ENCODE results near the gene ADAD1.
"Not testable (repeated sequence)": the region's sequence is repeated elsewhere in the genome, so short reads cannot be mapped to it uniquely, and the experiment has no call there.

ADAD1 gene

GRCh38 chr4:122378711-122379110 is at the start of gene ADAD1:
ADAD1 (plus strand) TSS chr4:122379011; CDS start chr4:122380070, 1,059 bp downstream.
- no peak for DNase-seq (ENCODE audit: low read depth in 2 of 2)

- no peak for DNase-seq (ENCODE audit: low read depth in 2 of 2)
These were observed 48.8 kb upstream of the ADAD1 start for GRCh38 chr4:122329876-122330565.

GRCh38 chr4:122331195-122331594 is 47.6 kb upstream of the ADAD1 start:
- no peak for DNase-seq (ENCODE audit: low read depth in 2 of 2)

- no peak for DNase-seq (ENCODE audit: low read depth in 2 of 2)
These were observed 44.0 kb upstream of the ADAD1 start for GRCh38 chr4:122334828-122335227.

DNA sequence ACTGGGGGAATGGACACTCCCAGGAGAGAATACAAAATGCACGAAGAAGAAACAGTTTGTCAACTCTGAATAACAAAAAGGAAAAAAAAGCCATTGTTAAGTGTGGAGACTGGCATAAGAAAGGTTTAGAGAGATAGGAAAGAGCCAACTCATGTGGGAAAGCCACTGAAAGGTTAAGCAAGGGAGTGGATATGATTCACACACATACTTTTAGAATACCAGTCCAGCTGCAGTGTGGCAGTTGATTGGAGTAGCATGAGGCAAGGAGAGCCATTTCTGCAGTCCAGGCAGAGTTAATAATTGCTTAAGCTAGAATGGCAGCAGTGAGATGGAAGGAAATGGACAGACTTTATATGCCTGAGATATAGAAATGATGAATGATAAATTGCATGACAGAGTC is 36.9 kb upstream of the ADAD1 start:
- DNase-seq (ENCODE audit: low read depth in 2 of 2), result no peak

DNA sequence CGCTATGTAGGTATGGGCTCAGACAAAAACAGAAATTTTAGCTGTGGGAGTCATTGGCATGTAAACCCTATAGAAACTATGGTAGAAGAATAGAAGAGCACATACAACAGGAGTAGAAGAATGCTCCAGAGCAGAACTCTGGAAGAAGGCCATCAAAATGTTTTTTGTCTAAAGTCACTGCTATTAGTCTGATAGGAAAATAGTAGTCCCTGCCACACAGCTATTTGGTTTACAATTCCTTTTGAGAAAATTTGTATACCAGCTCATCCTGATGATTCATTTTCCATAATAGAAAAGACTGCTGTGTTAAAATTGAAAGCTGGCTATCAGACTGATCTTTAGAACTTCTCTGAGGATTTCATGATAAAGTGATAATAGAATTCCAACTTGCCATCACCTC is 32.8 kb upstream of the ADAD1 start:
- no peak for DNase-seq (ENCODE audit: low read depth in 2 of 2)

DNA sequence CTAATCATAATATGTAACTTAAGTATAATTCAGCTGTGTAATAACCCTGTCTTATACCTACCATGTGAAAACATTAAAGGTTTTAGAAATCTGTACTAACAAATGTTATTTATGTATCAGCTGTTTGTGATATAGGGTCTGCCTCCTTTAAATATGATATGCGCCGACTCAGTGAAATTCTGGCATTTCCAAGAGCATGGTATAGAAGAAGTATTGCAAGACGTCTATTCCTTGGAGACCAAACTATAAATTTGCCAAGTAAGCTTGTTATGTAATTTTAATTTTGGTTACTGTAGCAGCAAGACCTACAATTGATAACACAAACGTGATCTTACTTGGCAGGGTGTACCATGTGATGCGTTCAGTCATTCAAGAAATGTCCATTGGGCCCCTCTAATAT is 32.3 kb upstream of the ADAD1 start:
- no peak for DNase-seq (ENCODE audit: low read depth in 2 of 2)

DNA sequence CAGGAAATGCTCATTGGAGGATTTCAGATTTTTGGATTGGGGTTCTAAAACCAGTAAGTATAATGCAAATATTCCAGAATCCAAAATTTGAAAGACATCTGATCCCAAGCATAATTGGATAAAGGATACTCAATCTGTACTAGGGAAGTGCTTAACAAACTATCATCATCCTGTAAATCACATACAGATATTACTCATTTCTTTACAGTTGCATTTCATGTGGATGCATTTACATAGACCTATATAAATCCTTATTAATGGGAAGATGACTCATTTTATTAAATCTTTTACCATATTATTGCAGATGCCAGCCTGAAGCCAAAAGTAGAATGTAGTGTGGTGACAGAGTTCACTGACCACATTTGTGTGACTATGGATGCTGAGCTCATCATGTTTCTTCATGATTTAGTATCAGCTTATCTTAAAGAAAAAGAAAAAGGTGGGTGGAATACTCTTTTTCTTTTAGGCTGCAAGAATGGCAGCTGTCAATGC is 22.4 kb upstream of the ADAD1 start:
- no peak for DNase-seq (ENCODE audit: low read depth in 2 of 2)

- no peak for DNase-seq (ENCODE audit: low read depth in 2 of 2)
These were observed 18.1 kb upstream of the ADAD1 start for GRCh38 chr4:122360754-122361153.

- no peak for DNase-seq (ENCODE audit: low read depth in 2 of 2)
These were observed 14.0 kb upstream of the ADAD1 start for GRCh38 chr4:122364700-122365404.

DNA sequence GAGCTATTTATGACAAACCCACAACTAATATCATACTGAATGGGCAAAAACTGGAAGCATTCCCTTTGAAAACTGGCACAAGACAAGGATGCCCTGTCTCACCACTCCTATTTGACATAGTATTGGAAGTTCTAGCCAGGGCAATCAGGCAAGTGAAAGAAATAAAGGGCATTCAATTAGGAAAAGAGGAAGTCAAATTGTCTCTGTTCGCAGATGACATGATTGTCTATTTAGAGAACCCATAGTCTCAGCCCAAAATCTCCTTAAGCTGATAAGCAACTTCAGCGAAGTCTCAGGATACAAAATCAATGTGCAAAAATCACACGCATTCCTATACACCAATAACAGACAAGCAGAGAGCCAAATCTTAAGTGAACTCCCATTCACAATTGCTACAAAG is 10.0 kb upstream of the ADAD1 start:
- DNase-seq (ENCODE audit: low read depth in 2 of 2), result not testable (repeated sequence)

- no peak for DNase-seq (ENCODE audit: low read depth in 2 of 2)
These were observed 1.5 kb upstream of the ADAD1 start for GRCh38 chr4:122377352-122377751.

DNA sequence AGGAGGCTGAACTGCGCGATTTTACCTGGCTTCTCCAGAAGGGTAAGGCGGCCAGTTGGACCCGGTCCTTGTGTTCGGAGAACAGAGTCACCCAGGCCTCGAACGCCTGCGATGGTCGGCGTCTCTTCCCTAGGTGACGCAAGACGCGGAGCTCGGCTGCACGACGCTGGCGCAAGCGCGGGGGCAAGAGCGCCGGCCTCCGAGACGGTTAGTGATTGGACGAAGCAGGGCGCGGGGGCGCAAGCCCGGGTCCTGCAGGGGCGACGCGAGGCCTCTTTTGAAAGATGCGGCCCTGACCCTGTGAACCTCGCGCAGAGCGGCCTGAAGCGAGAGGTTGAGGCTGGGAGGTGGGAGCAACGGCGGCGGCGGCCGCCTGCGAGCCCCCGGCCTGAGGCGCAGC is 428 bp downstream of the ADAD1 start:
- no peak for DNase-seq (ENCODE audit: low read depth in 2 of 2)

DNA sequence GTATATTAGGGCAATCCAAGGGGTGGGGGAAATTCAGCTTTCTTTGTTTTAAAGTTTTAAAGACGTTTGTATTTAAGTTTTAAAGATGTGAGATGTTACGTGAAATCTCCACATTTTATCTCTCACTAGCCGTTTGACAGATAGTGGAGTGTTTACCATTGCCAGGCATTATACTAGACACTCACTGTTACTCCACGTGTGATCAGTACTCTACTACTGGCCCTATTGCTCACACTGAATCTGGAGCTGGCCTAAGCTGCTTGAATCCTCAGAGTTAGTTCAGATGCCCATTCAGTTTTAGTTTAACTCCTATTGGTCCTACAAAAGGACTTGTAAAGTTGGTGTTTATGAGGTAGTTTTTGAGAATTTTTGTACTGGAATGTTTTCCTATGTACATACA is 4.5 kb downstream of the ADAD1 start:
- DNase-seq (ENCODE audit: low read depth in 2 of 2), result no peak

DNA sequence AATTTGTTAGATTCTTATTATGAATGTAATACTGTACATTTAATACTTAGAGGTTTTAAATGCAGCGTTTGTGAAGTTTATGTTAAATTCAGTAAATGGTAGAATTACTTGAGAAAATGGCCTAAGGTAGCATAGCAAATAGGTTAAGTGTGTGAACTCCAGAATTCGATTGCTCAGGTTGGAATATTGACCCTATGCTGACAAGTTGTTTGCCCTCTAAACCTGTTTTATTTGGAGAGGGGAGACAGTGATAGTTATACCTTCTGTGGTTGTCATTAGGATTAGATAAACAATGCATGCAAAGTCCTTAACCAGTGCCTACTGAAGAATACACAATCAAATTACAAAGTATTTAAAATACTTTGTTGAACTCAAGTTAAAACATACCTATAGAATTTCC is 5.4 kb downstream of the ADAD1 start:
- DNase-seq (ENCODE audit: low read depth in 2 of 2), result no peak

DNA sequence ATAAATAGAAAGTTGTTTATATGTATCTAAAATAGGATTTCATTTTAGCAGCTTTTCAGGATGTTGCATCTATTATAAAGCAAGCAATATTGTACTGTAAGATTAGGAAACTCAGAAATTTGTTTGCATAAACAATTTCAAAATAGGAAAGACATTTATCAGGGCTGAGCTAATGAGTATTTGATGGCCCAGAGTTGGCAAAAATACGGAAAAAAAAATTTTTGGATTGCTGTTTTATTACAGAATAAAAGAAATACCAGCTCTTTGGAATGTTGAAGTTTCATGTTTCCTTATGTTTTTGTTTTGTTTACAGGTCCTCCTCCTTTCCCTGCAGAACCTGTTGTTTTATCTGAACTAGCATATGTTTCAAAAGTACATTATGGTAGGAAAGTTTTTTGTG is 14.5 kb downstream of the ADAD1 start:
- no peak for DNase-seq (ENCODE audit: low read depth in 2 of 2)

DNA sequence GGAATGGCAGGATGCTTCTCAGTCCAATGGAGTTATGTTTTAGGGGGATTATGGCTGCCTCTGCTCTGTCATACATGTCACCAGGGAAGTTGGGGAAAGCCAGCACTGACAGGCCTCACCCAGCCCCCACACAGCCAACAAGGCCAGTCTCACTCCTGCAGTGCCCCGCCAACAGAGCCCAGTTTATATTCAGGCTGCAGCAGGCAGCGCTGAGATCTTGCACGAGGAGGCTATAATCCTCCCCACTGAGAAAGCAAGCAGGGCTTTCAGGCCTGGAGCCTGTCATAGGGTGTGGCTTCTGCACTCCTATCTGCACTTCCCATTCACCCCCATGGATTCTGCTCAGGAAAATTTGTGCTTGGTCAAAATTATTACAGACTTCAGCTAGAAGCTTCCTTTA is 25.1 kb downstream of the ADAD1 start:
- DNase-seq (ENCODE audit: low read depth in 2 of 2), result no peak

DNA sequence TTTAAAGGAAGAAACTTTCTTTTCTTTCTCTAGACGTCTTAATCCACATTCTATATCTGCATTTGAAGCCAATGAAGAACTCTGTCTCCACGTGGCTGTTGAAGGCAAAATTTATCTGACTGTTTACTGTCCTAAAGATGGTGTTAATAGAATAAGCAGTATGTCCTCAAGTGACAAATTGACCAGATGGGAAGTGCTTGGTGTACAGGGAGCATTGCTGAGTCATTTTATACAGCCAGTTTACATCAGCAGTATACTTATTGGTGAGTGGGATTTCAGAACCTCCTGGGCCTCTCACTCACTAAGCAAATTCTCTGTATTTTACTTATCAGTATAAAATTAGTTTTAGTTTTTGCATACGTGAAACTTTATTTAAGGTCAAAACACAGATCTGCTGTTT is 33.7 kb downstream of the ADAD1 start:
- no peak for DNase-seq (ENCODE audit: low read depth in 2 of 2)

- DNase-seq (ENCODE audit: low read depth in 2 of 2), result no peak
These were observed 44.4 kb downstream of the ADAD1 start for GRCh38 chr4:122423246-122423645.

DNA sequence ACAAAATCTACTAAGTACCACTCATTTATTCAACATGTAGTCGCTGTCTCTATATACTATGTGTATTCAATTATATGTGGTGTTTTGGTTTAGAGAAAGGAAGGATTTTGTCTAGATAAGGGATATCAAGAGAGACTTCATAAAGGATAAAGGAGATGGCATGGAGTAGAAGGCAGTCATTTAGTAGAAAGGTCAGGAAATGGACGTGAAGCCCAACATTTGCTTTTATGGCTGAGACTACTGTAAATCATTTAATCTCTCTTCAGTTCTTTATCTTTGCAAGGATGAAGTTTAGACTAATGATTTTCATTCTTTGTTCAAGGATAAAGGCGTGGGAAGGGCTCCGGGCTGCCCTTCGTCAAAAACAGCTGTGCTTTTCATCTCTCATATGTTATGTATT is 52.5 kb downstream of the ADAD1 start:
- DNase-seq (ENCODE audit: low read depth in 2 of 2), result no peak

DNA sequence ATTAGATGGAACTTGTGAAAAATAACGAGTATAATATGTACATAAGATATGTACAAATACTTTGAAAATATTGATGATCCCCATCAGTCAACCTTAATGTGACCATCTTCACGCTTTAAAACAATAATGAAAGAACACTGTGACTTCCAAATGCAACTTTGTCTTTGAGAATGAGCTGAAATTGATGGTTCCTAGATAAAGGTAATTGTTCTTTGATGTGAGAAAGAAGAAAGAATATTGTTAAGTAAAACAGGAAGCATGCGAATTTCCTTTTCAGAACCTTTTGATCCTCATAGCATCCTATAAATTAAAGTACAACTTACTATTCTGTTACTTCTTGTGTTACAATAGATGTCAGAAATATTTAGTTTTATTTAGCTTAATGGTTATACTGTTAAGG is 55.5 kb downstream of the ADAD1 start:
- no peak for DNase-seq (ENCODE audit: low read depth in 2 of 2)

- no peak for DNase-seq (ENCODE audit: low read depth in 2 of 2)
These were observed 72.0 kb downstream of the ADAD1 start for GRCh38 chr4:122450847-122451246.

GRCh38 chr4:122453384-122453995 is 74.7 kb downstream of the ADAD1 start:
- no peak for DNase-seq (ENCODE audit: low read depth in 2 of 2)

All from activated CD4-positive, alpha-beta T cell treated with anti-CD3 and anti-CD28 coated beads for 24 hours (primary cell).